IMR-90 (cell line): ENCODE measurements around the gene NEURL4. TPM values are rescaled to one million over a fixed set of nuclear protein-coding genes. Genes with fewer than 3 reads are reported as not detected.
"Not testable (repeated sequence)": the region's sequence is repeated elsewhere in the genome, so short reads cannot be mapped to it uniquely, and the experiment has no call there.

Experiments used
- ATAC-seq: fragments of 200-7000 bp; cut with Tn5 transposase; 2 replicates; pipeline ENCODE4 v1.9.1; 2020; ENCODE audit warnings: low read depth, mild to moderate bottlenecking, moderate library complexity
- BruUV-seq: library from RNA; stranded (reverse); fragments of 400-500 nt; replicated peaks from 2 replicates; lab custom pipeline; 2021; lab: Mats Ljungman, UMichigan
- CTCF ChIA-PET: fragments of 300-600 bp; formaldehyde crosslinking; extraction: SDS; loops from one replicate; lab custom pipeline; 2021; ENCODE audit warnings: antibody characterized with exemption; lab: Yijun Ruan, JAX
- POLR2A ChIA-PET: fragments of 300-600 bp; sonication (Branson Sonifier 250); formaldehyde crosslinking; loops from one replicate; lab custom pipeline; 2022; ENCODE audit warnings: antibody characterized with exemption; ENCODE audit not compliant: unreplicated experiment; lab: Charles Lee
- DNase-seq: peaks from one replicate; pipeline ENCODE4 v3.0.0; 2013
- H2AFZ ChIP-seq: replicated peaks from 2 replicates; pipeline ENCODE3; 2013; ENCODE audit warnings: low read length, mild to moderate bottlenecking; ENCODE audit not compliant: poor library complexity
- H2AK5ac ChIP-seq: 2 replicates; pipeline ENCODE4 v1.6.1; 2013; ENCODE audit warnings: low read depth, low read length, inconsistent platforms
- H2AK9ac ChIP-seq: replicated peaks from 2 replicates; pipeline ENCODE3; 2013; ENCODE audit warnings: mild to moderate bottlenecking, low read depth, low read length, moderate library complexity; ENCODE audit not compliant: poor library complexity
- H2BK120ac ChIP-seq: 2 replicates; pipeline ENCODE4 v1.6.1; 2013; ENCODE audit warnings: low read depth, low read length, inconsistent platforms
- H2BK15ac ChIP-seq: 3 replicates; pipeline ENCODE4 v1.6.1; 2013; ENCODE audit warnings: low read depth, low read length, inconsistent platforms
- H2BK20ac ChIP-seq: 2 replicates; pipeline ENCODE4 v1.6.1; 2013; ENCODE audit warnings: low read depth, mild to moderate bottlenecking, inconsistent platforms, low read length, moderate library complexity
- H2BK5ac ChIP-seq: 2 replicates; pipeline ENCODE4 v1.6.1; 2013; ENCODE audit warnings: mild to moderate bottlenecking, low read depth, low read length, inconsistent platforms; ENCODE audit not compliant: poor library complexity, severe bottlenecking
- H3K14ac ChIP-seq: replicated peaks from 2 replicates; pipeline ENCODE4 v1.6.1; 2013; ENCODE audit warnings: low read depth, low read length, inconsistent platforms
- H3K18ac ChIP-seq: 2 replicates; pipeline ENCODE4 v1.6.1; 2013; ENCODE audit warnings: low read depth, low read length, control low read depth
- H3K23ac ChIP-seq: 2 replicates; pipeline ENCODE4 v1.6.1; 2013; ENCODE audit warnings: low read depth, low read length, inconsistent platforms
- H3K27ac ChIP-seq: 2 replicates; pipeline ENCODE4 v1.5.1; 2013; ENCODE audit warnings: mild to moderate bottlenecking, control low read depth, low read length; ENCODE audit not compliant: insufficient read depth
- H3K27me3 ChIP-seq: 2 replicates; pipeline ENCODE4 v1.6.1; 2013; ENCODE audit warnings: low read length; ENCODE audit not compliant: control insufficient read depth, insufficient read depth
- H3K36me3 ChIP-seq: 2 replicates; pipeline ENCODE4 v1.6.1; 2013; ENCODE audit warnings: low read length, mixed read lengths; ENCODE audit not compliant: control insufficient read depth, insufficient read depth
- H3K4ac ChIP-seq: 2 replicates; pipeline ENCODE4 v1.6.1; 2013; ENCODE audit warnings: low read depth, low read length, inconsistent platforms
- H3K4me1 ChIP-seq: 2 replicates; pipeline ENCODE4 v1.6.1; 2013; ENCODE audit warnings: low read length, mixed read lengths; ENCODE audit not compliant: control insufficient read depth, insufficient read depth
- H3K4me2 ChIP-seq: 2 replicates; pipeline ENCODE4 v1.6.1; 2013; ENCODE audit warnings: low read depth, mild to moderate bottlenecking, control low read depth, low read length, moderate library complexity
- H3K4me3 ChIP-seq: 2 replicates; pipeline ENCODE4 v1.5.1; 2013; ENCODE audit warnings: low read depth, mild to moderate bottlenecking, control low read depth, low read length, moderate library complexity; ENCODE audit not compliant: insufficient read depth
- H3K56ac ChIP-seq: 2 replicates; pipeline ENCODE4 v1.6.1; 2013; ENCODE audit warnings: low read length, inconsistent platforms; ENCODE audit not compliant: insufficient read depth; ENCODE audit errors: extremely low read depth
- H3K79me1 ChIP-seq, 2 experiments: 2 replicates each; pipeline ENCODE4 v1.6.1; 2013; ENCODE audit warnings: low read length in 2 of 2, inconsistent platforms in 1 of 2, low read depth in 1 of 2
- H3K9ac ChIP-seq: 2 replicates; pipeline ENCODE4 v1.6.1; 2013; ENCODE audit warnings: low read depth, low read length, control low read depth
- H3K9me1 ChIP-seq: 2 replicates; pipeline ENCODE4 v1.6.1; 2013; ENCODE audit warnings: low read length, inconsistent platforms; ENCODE audit not compliant: insufficient read depth
- H3K9me3 ChIP-seq: 2 replicates; pipeline ENCODE4 v1.6.1; 2013; ENCODE audit warnings: low read length; ENCODE audit not compliant: control insufficient read depth, insufficient read depth
- H4K20me1 ChIP-seq: 2 replicates; pipeline ENCODE4 v1.6.1; 2013; ENCODE audit warnings: low read length, inconsistent platforms; ENCODE audit not compliant: insufficient read depth
- H4K5ac ChIP-seq: 2 replicates; pipeline ENCODE4 v1.6.1; 2013; ENCODE audit warnings: mild to moderate bottlenecking, low read depth, low read length, control low read depth
- H4K8ac ChIP-seq, 2 experiments: 2 replicates each; pipeline ENCODE4 v1.6.1; 2013; ENCODE audit warnings: low read depth in 2 of 2, low read length in 2 of 2, control low read depth in 1 of 2, inconsistent platforms in 1 of 2
- H4K91ac ChIP-seq: 2 replicates; pipeline ENCODE4 v1.6.1; 2013; ENCODE audit warnings: low read depth, low read length, inconsistent platforms; ENCODE audit not compliant: insufficient read depth
- WGBS, 2 experiments: methylation state at CpG; one replicate each; pipeline versions ENCODE4 v1.1.5 to v1.1.7; 2013; ENCODE audit warnings: missing lambda C conversion rate in 2 of 2; ENCODE audit not compliant: insufficient read length in 1 of 2; ENCODE audit errors: extremely low coverage in 2 of 2; 5-methylcytosine and 5-hydroxymethylcytosine counted together
- dilution Hi-C: fragments of 300-500 bp; cut with HindIII; formaldehyde crosslinking; loops from one replicate; pipeline ENCODE4 v1.14.3; 2018; ENCODE audit warnings: low sequenced_read_pairs; ENCODE audit not compliant: unreplicated experiment
- in situ Hi-C: fragments of 300-500 bp; cut with MboI; formaldehyde crosslinking; loops from 3 replicates; pipeline ENCODE4 v1.14.3; 2019; ENCODE audit warnings: low sequenced_read_pairs, inconsistent platforms, mixed read lengths
- intact Hi-C: fragments of 100-400 bp; cut with micrococcal nuclease; formaldehyde crosslinking; loops from 2 replicates; pipeline ENCODE4 v1.10.0; 2022
- polyA plus RNA-seq, 3 experiments: library from polyadenylated mRNA; depleted of rRNA; stranded (reverse); fragments of >200 nt; gene quantifications; 2 replicates each; pipeline ENCODE4 v1.2.3, GENCODE V29; 2012; ENCODE audit warnings: low replicate concordance in 1 of 3
- total RNA-seq: library from RNA; depleted of rRNA; stranded (reverse); fragments of >200 nt; gene quantifications from 2 replicates; pipeline ENCODE4 v1.2.3, GENCODE V29; 2012

NEURL4 gene
- total and polyA plus RNA-seq, 2 of the 4 experiments (the other 2 are of a cell fraction): 8.4 to 23.3 TPM

GRCh38 chr17:7332600-7333069 is 3.5 kb upstream of the NEURL4 start:
- H3K56ac ChIP-seq, dilution Hi-C loops, H3K27ac ChIP-seq, DNase-seq, H2BK20ac ChIP-seq, H3K18ac ChIP-seq, H4K5ac ChIP-seq, CTCF ChIA-PET, H3K23ac ChIP-seq, H4K20me1 ChIP-seq, POLR2A ChIA-PET, H3K4me1 ChIP-seq, H3K4me3 ChIP-seq, H2BK15ac ChIP-seq, H3K9me3 ChIP-seq, H3K9me1 ChIP-seq, H2AK9ac ChIP-seq, H3K36me3 ChIP-seq, H2AK5ac ChIP-seq, ATAC-seq, H4K91ac ChIP-seq, H4K8ac ChIP-seq, H2BK5ac ChIP-seq, H2AFZ ChIP-seq, intact Hi-C loops, H2BK120ac ChIP-seq, BruUV-seq, H3K9ac ChIP-seq, H3K27me3 ChIP-seq, H3K4ac ChIP-seq, H3K14ac ChIP-seq, H3K4me2 ChIP-seq: not testable (repeated sequence)
- H3K79me1 ChIP-seq: peaks cover 10 to 13% of the 10 kb centered on the region in 2 experiments; a peak in 3 of 4 replicates
- in situ Hi-C loops: loop anchor here (5.0 kb wide), 1 partner anchor 55 kb away; no protein-coding TSS in a partner anchor
- 57% methylated on average over 7 of the region's 14 CpGs; no CpG with 5 or more reads in 1 of the 2 experiments for WGBS, 2 experiments
